OCI-LY7 (cell line): ENCODE measurements around the gene DNAH8. TPM values are rescaled to one million over a fixed set of nuclear protein-coding genes. Genes with fewer than 3 reads are reported as not detected.

ENCODE experiments used
- BruUV-seq: library from RNA; stranded (reverse); fragments of 400-500 nt; replicated peaks from 2 replicates; lab custom pipeline; 2021; lab: Mats Ljungman, UMichigan
- CTCF ChIA-PET: fragments of 300-600 bp; sonication (Branson Sonifier 250); formaldehyde crosslinking; loops from one replicate; lab custom pipeline; 2022; ENCODE audit warnings: antibody characterized with exemption; ENCODE audit not compliant: unreplicated experiment; lab: Charles Lee
- POLR2A ChIA-PET: fragments of 300-600 bp; sonication (Branson Sonifier 250); formaldehyde crosslinking; loops from one replicate; lab custom pipeline; 2022; ENCODE audit warnings: antibody characterized with exemption; lab: Charles Lee
- DNase-seq: peaks from one replicate; pipeline ENCODE4 v3.0.0-alpha.2; 2015; ENCODE audit warnings: low spot score
- H2AFZ ChIP-seq: fragments of 200-600 bp; sonication (generic), shearing (Covaris generic); 2 replicates; pipeline ENCODE4 v1.6.1; 2014; ENCODE audit warnings: mild to moderate bottlenecking, antibody characterized with exemption, low read length, moderate library complexity
- H3K27ac ChIP-seq: fragments of 200-600 bp; sonication (generic); 2 replicates; pipeline ENCODE4 v1.5.1; 2014; ENCODE audit warnings: mixed run types, low read depth, mild to moderate bottlenecking, moderate library complexity, low read length, inconsistent platforms; ENCODE audit not compliant: poor library complexity, severe bottlenecking
- H3K36me3 ChIP-seq: fragments of 200-600 bp; sonication (generic); 2 replicates; pipeline ENCODE4 v1.6.1; 2014; ENCODE audit warnings: mild to moderate bottlenecking, antibody characterized with exemption, low read length, moderate library complexity, mixed read lengths; ENCODE audit not compliant: insufficient read depth
- H3K4me1 ChIP-seq: fragments of 200-600 bp; sonication (generic); 2 replicates; pipeline ENCODE4 v1.5.1; 2014; ENCODE audit warnings: mild to moderate bottlenecking, low read length; ENCODE audit not compliant: insufficient read depth, poor library complexity, severe bottlenecking
- H3K4me2 ChIP-seq: fragments of 200-600 bp; sonication (generic); 2 replicates; pipeline ENCODE4 v1.6.1; 2014; ENCODE audit warnings: mild to moderate bottlenecking, low read length
- H3K4me3 ChIP-seq: fragments of 200-600 bp; sonication (generic); 2 replicates; pipeline ENCODE4 v1.5.1; 2014; ENCODE audit warnings: mild to moderate bottlenecking, low read depth, low read length; ENCODE audit not compliant: poor library complexity, severe bottlenecking
- H3K79me2 ChIP-seq: fragments of 200-600 bp; sonication (generic); 2 replicates; pipeline ENCODE4 v1.6.1; 2016; ENCODE audit warnings: low read depth, mild to moderate bottlenecking, low read length, moderate library complexity, mixed read lengths; ENCODE audit not compliant: insufficient read depth
- H3K9me2 ChIP-seq: fragments of 200-600 bp; sonication (generic); 2 replicates; pipeline ENCODE4 v1.6.1; 2016; ENCODE audit warnings: mild to moderate bottlenecking, low read length, mixed read lengths; ENCODE audit not compliant: insufficient read depth
- H3K9me3 ChIP-seq: fragments of 200-600 bp; sonication (generic); 2 replicates; pipeline ENCODE4 v1.6.1; 2014; ENCODE audit warnings: mild to moderate bottlenecking, mixed run types, low read length, mixed read lengths
- H4K20me1 ChIP-seq: fragments of 200-600 bp; sonication (generic); 2 replicates; pipeline ENCODE4 v1.6.1; 2014; ENCODE audit warnings: mild to moderate bottlenecking, antibody characterized with exemption, low read length, moderate library complexity, mixed read lengths; ENCODE audit not compliant: insufficient read depth
- CTCF ChIP-seq: fragments of 200-600 bp; sonication (generic); conservative IDR thresholded peaks from 2 replicates; pipeline ENCODE4 v1.5.1; 2014; ENCODE audit warnings: mild to moderate bottlenecking, antibody characterized with exemption, low read length, moderate library complexity, mixed read lengths
- EZH2phosphoT487 ChIP-seq: fragments of 200-600 bp; sonication (generic); IDR thresholded peaks from 2 replicates; pipeline ENCODE4 v1.6.1; 2018; ENCODE audit warnings: low read depth, borderline replicate concordance, mild to moderate bottlenecking, mixed run types, antibody characterized with exemption, low read length, moderate library complexity, mixed read lengths
- intact Hi-C: fragments of 100-400 bp; cut with micrococcal nuclease; formaldehyde crosslinking; loops from one replicate; pipeline ENCODE4 v1.10.0; 2022; ENCODE audit not compliant: unreplicated experiment
- total RNA-seq, 2 experiments: library from RNA; depleted of rRNA in 1 of 2; stranded (reverse); fragments of >200 nt in 1 of 2; shearing (Covaris generic) in 1 of 2; gene quantifications; 2 replicates each; pipeline ENCODE4 v1.2.3, GENCODE V29; 2014 to 2022

DNAH8 gene
- total RNA-seq, 2 experiments from 2014 or later = not detected

DNA sequence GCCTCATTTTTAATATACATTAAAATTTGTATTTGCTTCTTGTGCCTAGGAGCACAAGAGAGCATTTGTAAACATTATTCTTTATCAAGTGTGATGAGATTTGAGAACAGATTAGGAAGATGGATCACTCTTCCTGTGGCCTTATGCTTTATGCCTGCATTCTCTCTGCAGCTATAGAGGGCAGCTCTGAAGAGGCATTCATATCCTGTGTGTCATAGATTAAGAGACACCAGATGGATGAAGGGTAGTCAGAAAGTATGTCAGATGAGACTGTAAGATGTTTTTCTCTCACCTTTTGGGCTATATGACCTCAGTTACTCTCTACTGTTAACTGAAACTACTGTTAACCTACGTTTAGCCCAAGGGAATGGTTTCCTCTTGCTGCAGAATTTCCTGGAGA, 61.4 kb downstream of the DNAH8 start:
- no peaks in the 10 kb centered on the region for H3K36me3 ChIP-seq
- H3K4me1 ChIP-seq = peaks cover 3% of the 10 kb centered on the region
- no TSS peak for BruUV-seq
- TF ChIP-seq EZH2phosphoT487 = no peak
- TF ChIP-seq CTCF = no peak
- no peak overlapping the region for H3K4me3 ChIP-seq
- H3K9me2 ChIP-seq = no peaks in the 10 kb centered on the region
- no peak overlapping the region for H2AFZ ChIP-seq
- no peak for DNase-seq
- H4K20me1 ChIP-seq = no peaks in the 10 kb centered on the region
- ChIA-PET CTCF (no interaction called here), POLR2A (interaction anchor here (0.6 kb wide), 1 partner anchor 10 kb away, joined by 3 read pairs; no protein-coding TSS in a partner anchor)
- H3K27ac ChIP-seq = no peak overlapping the region
- no peaks in the 10 kb centered on the region for H3K79me2 ChIP-seq
- no peaks in the 10 kb centered on the region for H3K9me3 ChIP-seq
- H3K4me2 ChIP-seq = no peak overlapping the region
- intact Hi-C loops = no loop called here

DNA sequence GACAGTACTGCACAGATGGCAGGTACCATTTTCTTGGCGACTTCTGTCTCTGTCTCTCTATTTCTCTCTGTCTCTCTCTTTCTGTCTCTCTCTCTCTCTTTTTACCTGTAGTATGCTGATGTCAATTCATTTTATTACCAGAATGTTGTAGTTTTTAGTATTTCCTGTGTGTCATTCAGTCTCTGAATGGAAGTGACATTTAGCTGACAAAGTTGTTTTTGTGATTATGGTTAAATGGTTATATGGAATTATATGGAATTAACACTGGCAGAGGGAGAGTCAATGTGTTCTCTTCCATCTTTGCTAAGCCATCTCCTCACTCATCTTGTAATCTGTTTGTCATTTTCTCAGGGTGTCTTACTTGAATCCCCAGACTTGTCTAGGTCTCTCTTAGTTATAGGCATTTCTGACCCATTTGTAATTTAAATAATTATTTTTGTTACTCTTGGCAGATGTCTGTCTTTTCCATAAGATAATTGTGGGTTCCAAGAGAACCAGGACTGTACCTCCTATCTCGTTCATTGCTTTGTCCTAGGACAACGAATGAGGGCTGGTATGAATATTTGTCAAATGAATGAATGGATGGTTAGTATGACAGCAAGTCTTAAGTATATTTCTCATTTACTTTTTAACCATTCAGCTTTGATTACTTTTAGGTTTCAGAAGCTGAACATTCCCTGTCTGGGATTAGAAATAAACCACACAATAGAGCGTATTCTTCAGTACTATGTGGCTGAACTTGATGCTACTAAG, 64.4 kb downstream of the DNAH8 start:
- BruUV-seq = no TSS peak
- Histone ChIP-seq H3K4me2 (no peak overlapping the region), H3K9me3 (no peaks in the 10 kb centered on the region), H2AFZ (no peak overlapping the region), H3K27ac (no peak overlapping the region), H3K36me3 (no peaks in the 10 kb centered on the region), H4K20me1 (no peaks in the 10 kb centered on the region), H3K4me1 (peaks cover 5% of the 10 kb centered on the region), H3K9me2 (no peaks in the 10 kb centered on the region), H3K4me3 (no peak overlapping the region), H3K79me2 (no peaks in the 10 kb centered on the region)
- TF ChIP-seq EZH2phosphoT487 (no peak), CTCF (no peak)
- POLR2A ChIA-PET = no interaction called here
- CTCF ChIA-PET = no interaction called here
- intact Hi-C loops = no loop called here
- DNase-seq = no peak

- no peak for DNase-seq
- H3K4me3 ChIP-seq = no peak overlapping the region
- H4K20me1 ChIP-seq = no peaks in the 10 kb centered on the region
- H3K79me2 ChIP-seq = no peaks in the 10 kb centered on the region
- H2AFZ ChIP-seq = no peak overlapping the region
- TF ChIP-seq CTCF = no peak
- TF ChIP-seq EZH2phosphoT487 = no peak
- intact Hi-C loops = no loop called here
- H3K36me3 ChIP-seq = no peaks in the 10 kb centered on the region
- BruUV-seq = no TSS peak
- no peaks in the 10 kb centered on the region for H3K9me2 ChIP-seq
- no peaks in the 10 kb centered on the region for H3K9me3 ChIP-seq
- ChIA-PET CTCF (no interaction called here), POLR2A (no interaction called here)
- H3K4me2 ChIP-seq = no peak overlapping the region
- H3K27ac ChIP-seq = no peak overlapping the region
- H3K4me1 ChIP-seq = peaks cover 4% of the 10 kb centered on the region
Measured at GRCh38 chr6:38782616-38783015, 67.5 kb downstream of the DNAH8 start.
